RPMI8226 (cell line): ENCODE results near the gene HOXA3.

ENCODE experiments used
- DNase-seq: peaks from one replicate; pipeline ENCODE4 v3.0.0-alpha.2; 2015

Gene HOXA3

DNA sequence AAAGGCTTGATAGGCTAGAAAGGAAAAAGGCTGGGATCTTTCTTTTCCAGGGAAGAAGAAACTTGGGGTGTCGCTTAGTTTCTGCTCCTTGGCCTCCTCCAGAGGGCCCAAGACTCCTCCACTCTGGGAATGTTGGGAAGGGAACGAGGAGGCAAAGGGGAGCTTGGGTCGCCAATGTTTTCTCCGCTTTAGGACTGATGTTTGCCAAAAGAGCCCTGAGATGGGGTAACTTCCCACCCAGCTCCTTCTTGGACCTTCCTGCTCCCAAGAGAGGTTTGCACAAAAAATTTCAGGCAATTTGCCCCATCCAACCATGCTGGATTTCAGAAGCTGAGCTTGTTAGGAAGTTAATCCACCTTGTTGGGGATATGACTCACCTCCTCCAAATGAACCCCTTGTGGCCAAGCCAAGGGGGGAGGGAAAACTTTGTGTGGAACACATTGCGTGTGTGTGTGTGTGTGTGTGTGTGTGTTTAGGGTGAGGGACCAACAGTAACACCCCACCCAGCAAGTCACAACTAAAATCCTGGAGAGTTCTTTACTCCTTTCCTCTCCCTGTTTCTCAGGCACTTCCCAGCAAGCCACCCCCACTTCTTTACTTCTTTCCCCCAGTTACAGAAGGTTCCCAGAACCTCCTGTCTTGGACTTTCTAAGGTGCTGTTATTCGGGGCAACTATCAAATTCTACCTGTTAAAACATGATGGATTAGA, 41.2 kb downstream of the HOXA3 start:
- DNase-seq: no peak

DNA sequence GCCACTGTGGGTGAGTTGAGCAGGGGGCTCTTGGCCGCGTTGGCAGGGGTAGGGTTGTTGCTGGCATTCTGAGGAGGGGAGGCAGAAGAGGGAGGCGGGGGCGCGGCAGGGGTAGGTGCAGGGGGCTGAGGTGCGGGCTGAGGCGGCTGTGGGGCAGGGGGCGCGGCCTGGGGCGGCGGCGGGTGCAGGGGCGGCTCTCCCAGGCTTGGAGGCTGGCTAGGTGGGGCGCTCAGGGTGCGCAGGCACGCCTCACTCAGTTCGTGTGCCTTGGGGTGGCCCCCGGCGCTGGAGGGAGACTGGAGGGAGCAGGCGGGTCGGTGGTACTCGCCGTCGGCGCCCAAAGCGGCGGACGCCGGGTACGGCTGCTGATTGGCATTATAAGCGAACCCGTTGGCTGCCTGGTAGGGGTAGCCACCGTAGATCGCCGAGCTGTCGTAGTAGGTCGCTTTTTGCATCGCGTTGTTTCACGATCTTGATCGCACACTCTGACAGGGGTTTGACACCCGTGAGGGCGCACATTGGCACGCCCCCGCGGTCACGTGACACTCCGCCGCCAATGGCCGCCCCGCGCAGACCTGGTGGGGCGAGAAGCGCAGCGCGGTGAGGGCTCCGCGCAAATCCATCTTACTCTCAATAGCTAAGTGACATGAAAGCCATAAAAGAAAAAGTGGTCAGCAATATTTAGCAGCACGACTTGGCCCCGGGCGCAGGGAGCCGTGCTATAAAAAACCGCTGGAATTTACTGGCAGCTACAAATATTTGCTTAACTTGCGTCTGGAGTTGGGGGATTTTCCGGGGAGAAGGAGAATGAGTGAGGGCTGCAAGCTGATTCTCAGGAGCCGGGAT, 42.0 kb downstream of the HOXA3 start:
- no peak for DNase-seq

DNA sequence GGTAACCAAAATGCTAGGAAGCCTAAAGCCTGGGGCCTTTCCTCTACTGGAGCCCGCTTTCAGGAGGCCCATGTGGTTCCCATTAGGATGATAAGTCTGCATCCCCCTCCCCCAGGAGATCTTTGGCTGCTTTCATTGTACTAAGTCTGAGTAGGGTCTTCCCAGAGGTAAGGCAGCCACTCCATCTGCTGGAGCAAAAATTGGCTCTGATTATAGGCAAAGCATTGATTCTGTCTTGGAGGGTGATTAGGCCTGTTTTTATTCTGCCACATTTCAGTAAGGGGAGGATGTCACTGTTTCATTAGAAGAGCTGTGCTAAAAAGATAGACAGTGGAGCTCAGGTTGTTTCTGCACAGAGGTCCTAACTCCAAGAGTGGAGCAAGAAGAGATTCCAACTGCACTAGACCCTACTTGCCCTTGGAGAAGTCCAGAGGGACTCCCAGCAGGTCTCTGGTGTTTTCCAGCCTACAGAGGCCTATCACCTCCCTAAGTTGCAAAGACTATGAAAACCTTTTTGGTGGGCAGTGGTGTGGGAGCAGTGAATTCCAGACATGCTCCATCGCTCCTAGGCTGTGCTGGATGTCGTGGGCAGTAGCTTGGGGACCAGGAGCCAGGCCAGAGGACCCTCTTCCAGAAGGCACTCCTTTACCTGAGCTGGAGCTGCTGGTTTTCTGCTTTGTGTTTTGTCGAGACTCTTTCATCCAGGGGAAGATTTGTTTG, 42.8 kb downstream of the HOXA3 start:
- DNase-seq: no peak

DNA sequence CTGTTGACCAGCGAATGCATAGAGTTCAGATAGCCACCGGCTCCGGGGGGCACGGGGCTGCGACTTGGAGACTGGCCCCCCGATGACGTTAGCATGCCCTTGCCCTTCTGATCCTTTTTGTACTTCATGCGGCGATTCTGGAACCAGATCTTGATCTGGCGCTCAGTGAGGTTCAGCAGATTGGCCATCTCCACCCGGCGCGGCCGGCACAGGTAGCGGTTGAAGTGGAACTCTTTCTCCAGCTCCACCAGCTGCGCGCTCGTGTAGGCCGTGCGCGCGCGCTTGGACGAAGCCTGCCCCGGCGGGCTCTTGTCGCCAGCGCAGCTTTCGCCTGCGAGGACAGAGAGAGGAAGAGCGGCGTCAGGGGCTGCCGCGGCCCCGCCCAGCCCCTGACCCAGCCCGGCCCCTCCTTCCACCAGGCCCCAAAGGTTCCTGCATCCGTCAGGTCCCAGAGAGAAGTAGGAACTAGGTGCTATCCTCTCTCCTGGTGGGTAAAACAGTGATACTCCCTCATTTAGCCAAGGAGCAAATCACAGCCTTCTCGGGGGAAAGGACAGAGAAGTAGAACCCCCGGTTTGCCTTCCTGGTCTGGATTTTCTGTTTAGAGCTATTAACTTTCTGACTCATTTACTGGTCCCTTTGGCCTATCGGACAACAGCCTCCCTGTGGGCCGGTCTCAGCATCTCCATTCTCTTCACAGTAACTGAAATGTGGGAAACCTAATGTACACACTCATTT, 43.8 kb downstream of the HOXA3 start:
- DNase-seq: no peak

DNA sequence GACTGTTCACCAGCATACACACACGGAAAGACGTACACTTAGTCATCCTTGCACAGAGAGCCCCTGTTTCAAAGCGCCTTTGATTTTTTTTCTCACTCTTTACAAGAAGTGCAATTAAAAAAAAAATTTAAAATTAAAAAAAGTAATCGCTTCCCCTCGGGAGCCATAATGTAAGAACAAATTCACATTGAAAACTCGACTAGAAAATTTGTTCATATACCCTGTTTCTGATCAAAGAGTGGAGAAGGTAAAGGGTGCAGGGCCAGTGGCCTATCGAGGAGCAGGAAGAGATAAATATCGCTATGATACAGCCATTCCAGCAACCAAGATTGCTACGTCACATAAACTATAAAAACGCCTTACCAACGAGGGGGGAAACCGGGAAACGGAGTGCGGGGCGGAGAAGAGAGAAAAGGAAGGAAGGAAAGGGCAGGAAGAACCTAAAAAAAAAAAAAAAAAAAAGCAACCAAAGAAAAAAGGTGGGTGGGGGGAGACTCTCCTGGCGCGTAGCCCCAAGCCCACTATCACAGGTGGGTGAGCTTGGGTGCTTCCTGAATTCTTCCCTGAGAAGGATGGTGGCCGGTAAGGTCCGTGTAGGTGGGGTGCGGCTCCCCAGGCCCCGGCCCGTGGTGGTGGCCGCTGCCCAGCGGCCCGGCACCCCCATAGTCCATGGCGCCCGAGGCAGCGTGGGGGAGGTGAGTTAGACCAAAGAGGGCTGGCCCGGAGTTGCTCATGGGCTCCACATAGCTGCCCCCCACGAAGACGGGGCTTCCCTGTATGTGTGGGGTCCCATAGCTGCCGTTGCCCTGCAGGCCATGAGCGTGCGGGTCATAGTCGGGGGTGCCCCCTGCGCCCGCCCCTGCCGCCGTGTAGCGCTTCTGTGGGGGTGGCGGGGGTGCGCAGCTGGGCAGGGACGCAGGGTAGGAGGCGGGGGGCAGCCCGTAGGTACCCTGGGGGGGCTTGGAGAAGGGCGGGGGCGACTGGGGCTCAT, 44.7 kb downstream of the HOXA3 start:
- no peak for DNase-seq

DNA sequence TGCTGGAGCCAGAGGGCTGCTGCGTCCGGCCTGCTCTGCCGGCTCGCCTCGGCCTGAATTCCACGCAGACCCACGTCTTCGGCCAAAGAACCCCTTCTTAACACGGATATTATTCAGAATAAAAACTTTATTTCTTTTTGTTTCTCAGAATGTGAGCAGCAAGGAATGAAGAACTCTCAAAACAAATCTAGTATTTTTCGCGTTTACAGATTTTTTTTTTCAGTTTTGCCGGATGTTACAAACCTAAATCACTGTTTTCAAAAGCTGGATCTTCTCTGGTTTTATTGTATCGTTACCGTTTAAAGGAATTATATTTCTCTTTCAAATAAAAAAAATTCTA, 45.5 kb downstream of the HOXA3 start:
- no peak for DNase-seq

DNA sequence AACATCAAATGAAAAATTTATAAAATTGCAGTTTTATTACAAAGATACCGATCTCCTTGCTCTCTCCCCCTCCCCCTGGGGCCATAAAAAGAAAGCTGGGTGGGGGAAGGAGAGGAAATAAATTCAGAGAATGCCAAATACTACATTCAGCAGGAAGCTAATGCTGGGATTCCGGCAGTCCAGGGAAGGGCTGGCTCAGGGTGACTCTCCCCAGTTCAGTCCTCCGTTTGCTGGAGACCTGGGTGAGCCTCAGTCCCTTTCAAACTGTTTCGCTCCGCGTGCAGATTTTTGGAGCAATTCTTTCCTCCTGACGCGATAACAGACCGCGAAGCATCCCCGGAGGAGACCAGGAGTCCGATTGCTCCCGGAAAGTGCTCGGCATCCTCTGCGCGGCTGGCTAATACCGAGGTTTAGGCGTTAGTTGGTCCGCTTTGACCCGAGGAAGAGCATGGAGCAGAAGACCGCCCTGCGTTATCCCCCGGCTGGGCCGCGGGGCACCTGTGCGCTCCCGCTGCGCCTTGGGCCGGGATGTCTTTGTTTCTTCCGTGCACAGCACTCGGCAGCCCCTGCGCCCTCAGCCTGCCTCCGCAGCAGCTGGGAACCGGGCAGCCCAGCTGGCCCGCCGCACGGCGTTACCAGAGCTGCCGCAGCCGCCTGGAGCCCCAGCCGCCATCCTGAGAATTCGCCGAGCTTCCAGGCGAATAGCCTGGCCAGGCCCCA, 46.0 kb downstream of the HOXA3 start:
- DNase-seq: no peak

DNA sequence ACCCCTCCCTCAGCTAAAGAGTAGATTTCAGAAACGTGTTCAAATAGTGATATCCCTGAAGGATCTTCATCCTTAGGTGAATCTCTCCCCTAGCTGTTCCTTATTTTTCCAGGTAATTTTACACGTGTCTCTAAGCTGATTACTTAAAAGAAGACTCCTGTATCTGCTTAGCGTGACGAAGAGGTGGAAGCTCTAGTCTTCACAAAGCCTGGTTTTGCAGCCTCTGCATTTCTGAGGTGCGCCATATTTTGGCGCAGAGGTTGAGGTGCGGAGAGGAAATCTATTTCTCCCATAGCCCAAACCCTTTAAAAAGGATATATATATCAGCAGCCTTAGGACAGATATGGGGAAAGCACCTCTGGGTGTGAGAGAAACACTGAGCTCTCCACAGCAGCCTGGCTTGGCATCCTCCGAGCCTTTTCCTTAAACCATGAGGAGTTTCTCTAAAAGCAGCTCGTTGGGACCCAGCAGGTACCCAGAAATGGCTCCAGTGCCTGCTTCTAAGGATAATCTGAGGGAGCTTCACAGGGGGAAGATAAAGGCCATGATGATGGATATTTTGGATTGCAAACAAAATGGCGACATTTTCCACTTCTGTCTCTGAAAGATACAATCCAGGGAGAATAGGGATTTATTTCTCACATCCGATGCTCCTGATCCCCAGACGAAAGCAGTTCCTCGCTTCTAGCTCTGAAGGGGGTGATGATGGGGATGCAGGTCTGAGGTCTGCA, 46.9 kb downstream of the HOXA3 start:
- no peak for DNase-seq

DNA sequence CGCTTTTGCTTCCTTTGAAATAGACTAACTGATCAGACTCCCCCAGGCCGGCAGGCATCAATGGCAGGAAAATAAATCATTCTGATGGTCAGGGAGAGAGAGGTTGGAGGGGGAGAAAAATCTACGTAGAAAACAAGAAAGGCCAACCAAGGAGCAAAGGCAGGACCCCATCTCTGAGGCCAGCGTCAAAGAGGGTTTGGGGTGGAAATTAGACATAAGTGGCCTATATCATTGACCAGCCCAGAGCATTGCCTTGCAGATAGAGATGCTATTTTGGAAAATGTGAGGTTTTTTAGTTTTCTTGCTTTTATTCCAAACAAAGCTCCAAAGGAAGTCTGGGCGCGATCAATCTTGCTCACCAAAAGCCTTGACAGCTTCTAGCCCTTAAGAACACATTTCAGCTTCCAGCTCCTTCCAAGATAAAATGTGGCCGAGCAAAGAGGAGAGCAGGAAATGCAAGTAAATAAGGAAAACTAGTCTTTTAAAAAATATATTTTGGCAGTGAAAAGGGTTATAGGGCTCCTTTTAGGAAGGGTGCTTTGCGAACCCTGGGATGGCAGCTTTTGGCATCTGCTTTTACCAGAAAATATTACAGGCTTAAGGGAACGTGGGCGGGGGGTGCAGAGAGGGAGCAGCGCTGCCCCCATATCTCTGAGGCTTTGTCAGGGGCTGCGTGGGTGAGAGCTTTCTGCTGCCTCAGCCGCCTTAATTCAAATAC, 47.9 kb downstream of the HOXA3 start:
- no peak for DNase-seq

DNA sequence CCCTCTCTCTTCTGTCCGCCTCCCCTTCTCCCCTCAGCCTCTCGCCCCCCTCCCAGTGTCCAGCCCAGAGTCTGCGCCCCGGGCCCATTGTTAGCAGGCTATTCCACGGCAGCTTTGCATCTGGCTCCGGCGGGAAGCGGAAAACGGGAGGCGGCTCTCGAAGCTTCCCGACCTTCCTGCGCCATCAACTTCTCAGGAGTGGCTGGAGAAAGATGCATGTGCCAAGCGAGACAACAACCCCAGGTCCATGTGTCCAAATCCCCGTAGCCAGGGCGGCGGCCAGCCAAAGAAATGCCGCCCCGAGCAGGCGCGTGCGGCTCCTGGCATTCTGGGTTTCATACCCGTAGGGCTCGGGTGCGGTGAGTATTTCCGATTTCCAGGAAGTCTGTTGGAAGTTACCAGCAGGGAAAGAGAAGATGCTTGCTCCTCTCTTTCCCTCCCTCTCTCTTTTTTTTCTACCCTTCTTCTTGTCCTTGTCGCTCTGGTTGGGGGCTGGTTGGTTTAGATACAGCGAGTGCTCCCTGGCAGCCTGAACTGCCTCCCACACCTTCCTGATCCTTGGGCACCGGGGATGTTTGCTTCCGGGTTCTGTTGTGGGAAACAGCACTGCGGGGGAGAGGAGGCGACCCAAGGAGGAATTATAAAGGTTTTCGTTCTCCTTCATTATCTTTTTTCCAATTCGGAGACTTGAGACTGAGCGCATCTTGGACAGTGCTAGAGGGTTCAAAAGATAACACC, 48.7 kb downstream of the HOXA3 start:
- DNase-seq: no peak

DNA sequence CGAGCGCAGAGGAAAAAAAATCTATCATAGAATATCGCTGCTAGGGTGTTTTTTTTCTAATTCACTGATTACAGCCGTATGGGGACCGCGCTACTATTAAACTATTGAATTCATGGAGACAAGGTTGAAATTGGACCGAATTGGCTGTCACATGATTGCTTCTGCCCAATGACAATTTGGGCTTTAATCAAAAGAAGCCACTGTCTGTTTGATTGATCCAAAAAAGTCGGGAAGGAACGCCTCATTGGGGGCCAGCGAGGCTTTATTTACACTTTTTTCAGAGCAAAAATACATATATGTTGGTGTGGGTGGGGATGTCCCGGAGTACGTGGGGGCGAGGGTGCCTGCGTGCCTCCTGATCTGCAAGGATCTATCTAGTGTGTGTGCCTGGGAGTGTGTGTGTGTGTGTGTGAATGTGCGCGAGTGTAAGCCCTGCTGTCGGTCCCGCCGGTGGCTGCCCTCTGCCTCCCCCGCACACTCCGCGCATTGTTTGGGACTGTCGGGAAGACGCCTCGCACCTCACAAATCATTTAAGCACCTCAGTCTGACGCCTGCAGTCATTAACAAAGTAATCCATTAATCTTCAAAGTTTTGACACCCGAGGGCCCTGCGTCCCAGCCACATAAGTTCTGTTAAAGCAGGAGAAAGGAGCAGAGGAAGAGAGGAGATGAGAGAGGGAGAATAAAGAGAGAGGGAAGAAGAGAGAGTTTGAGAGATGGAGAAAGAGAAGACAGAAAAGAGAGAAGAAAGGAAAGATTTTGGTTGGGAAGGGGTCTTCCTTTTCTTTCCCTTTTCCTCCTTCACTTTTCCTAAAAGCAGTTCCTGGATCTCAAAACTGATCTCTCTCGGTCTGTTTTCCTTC, 49.6 kb downstream of the HOXA3 start, which contains the start of gene HOXA2:
Gene HOXA2 (minus strand): TSS at position 103 of the 862 bp plus-strand sequence. CDS start 183 bp downstream, outside the sequence.
- DNase-seq: no peak

DNA sequence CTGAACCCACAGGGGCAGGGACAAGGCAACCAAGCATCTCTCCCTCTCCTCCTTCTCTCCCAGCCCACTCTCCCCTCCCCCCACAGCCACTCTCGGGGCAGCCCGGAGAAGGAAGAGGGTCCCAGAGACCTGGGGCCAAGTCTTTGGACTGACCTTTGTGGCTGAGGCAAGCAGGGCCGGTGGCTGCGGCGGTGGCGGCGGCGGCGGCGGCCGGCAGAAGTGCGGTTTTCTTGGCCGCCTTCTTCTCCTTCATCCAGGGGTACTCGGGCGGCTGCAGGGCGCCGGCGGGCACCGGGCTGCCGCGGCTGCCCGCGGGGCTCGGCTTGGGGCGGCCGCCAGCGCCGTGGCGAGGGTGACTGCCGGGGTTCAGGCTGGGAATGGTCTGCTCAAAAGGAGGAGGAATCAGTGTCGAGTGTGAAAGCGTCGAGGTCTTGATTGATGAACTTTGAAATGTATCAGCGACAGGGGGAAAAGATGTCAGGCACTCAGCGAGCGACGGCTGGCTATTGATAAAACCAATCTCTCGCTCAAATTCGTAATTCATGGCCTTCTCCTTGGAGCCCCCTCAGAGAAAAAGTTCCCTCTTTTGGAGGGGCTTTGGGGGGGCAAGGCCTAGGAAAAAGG, 50.3 kb downstream of the HOXA3 start:
- no peak for DNase-seq

DNA sequence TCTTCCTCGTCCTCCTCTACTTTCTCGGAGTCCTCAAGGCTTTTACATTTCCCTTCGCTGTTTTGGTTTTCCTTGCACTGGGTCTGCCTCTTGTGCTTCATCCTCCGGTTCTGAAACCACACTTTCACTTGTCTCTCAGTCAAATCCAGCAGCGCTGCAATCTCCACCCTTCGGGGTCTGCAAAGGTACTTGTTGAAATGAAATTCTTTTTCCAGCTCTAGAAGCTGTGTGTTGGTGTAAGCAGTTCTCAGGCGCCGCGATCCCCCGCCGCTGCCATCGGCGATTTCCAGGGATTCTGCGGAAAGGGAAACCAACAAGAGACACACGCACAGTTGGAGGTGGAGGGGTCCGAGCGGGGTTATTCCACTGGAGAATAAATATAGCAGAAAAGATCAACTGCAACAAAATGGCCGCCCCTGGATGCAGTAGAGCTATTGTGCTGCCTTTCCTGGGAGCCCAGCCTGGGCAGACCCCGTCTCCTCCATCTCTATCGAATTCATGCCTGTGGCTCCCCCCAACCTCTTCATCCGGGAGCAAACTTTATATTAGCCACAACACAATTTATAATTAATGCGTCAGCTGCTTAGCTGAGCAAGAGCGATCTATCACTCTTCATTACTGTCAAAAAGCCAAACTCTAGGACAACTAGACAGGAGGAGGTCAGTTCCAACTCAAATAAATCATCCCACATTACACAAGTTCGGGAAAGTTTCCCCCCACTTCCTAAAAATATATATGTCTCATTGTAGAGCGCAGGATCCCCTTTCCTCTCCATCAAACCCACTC, 51.0 kb downstream of the HOXA3 start:
- no peak for DNase-seq

DNA sequence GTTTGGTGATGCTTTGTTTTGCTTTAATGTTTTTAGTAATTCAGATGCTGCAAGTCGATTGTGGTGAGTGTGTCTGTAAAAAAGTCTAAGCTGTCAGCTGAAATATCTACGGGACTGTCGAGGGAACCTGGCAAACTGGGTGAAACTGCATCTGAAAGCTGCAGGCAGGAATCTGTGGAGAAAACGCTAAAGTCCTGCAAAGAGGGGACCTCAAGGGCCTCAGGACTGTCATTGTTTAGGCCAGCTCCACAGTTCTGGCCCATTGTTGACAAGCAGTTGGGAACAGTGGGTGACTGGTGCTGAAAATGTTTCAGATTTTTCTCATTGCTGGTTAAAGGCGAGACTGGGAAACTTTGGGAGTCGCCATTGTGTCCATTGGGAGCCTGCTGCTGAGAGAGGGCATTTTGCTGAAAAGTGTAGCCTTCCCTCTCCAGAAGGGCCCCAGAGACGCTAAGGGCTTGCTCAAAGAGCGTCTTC, 51.7 kb downstream of the HOXA3 start:
- DNase-seq: no peak

DNA sequence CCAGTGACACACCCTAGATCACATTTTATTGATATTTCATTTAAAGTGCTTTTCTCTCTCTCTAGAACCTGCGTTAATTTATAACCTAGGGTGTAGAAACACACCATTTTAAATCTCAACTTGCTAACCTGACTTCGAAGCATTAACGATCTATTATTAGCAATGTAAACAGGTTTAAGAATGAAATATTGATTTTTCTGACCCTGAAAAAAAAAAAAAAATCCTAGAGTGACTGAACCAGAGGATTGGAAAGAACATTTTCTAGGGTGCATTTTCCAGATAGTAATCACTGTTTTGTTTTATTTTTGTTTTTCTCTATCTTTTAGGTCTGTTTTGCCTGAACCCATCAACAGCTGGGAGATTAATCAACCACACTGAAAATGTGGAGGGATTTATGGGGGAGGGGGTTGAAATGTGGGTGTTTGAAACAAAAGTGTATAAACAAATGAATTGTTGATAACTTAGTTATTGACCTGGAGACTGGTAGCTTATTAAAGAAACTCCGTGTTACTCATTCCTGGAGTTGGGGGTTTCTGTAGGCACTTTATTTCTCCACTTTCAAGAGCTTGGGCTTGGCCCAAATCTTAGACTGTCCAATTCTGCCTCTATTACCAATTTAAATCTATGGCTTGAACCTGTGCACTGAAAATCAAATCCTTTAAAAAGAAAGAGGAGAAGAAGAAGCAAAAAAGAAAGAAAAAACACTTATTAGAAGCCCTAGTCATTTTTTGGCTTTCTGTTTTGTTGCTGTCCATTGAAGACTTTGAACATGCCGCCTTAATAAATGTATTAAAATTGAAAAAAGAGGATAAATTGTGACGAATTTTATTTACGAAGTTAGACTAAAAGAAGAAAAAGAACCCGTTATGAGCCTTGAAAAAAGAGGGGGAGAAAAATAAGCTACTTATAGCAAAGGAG, 52.7 kb downstream of the HOXA3 start:
- DNase-seq: no peak
